ENCODE data around the gene HEMGN. TPM values are rescaled to one million over a fixed set of nuclear protein-coding genes. Genes with fewer than 3 reads are reported as not detected.

Gene HEMGN
- 1 to 10 TPM in 2 of 6 donors, under 1 TPM in 4; 0.26 to 3.0 (median 0.51) TPM for total RNA-seq

DNA sequence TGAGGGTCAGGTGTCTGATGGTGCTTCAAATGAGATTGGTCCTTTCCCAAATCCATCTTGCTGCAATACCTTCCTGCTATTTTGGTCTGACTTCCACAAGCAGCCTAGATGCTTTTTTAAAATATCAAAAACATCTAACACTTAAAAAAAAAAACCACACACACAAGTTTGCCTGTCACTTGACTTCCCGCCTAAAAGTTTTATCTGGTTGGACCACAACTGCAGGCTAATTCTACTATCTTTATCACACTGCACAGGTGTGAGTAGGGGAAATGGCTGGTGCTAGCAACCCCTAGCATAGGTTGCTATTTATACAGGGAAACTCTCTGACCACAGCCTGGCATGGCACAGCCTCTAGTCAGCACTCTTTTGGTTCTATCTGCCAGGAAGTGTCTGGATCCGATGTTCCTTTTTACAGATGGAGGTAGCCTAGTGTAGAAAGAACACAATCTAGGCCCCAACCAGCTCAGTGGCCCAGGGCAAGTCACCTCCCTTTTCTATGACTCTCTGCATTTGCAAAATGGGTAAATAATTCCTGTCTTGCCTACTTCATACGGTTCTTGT is at the start of gene HEMGN:
HEMGN (minus strand) TSS at position 92 of the 564 bp plus-strand sequence; CDS start at position 56, 36 bp downstream.
- Histone ChIP-seq H3K27ac (no peak within 1 kb of the TSS), H3K4me1 (no peaks in the 10 kb centered on the region), H3K36me3 (no peaks in the 10 kb centered on the region), H3K9me3 (no peaks in the 10 kb centered on the region), H3K4me3 (no peak within 1 kb of the TSS), H3K27me3 (no peaks in the 10 kb centered on the region)
- TF ChIP-seq POLR2AphosphoS5 (IDR thresholded peaks at IDR 0.05) = no peak
- no peak for TF ChIP-seq POLR2A (IDR thresholded peaks at IDR 0.05)
- TF ChIP-seq CTCF (IDR thresholded peaks at IDR 0.05) = no peak
- TF ChIP-seq EP300 (IDR thresholded peaks at IDR 0.05) = no peak
- 51 to 56% methylated on average over 3 of the region's 3 CpGs for WGBS, 2 donors
- ATAC-seq (ENCODE audit: low FRiP score in 2 of 2) (no peak), DNase-seq (no peak)

- 82 to 90% methylated on average over 5 of the region's 5 CpGs for WGBS, 2 donors
Observed at GRCh38 chr9:97987487-97987886, 49.5 kb upstream of the HEMGN start.

DNA sequence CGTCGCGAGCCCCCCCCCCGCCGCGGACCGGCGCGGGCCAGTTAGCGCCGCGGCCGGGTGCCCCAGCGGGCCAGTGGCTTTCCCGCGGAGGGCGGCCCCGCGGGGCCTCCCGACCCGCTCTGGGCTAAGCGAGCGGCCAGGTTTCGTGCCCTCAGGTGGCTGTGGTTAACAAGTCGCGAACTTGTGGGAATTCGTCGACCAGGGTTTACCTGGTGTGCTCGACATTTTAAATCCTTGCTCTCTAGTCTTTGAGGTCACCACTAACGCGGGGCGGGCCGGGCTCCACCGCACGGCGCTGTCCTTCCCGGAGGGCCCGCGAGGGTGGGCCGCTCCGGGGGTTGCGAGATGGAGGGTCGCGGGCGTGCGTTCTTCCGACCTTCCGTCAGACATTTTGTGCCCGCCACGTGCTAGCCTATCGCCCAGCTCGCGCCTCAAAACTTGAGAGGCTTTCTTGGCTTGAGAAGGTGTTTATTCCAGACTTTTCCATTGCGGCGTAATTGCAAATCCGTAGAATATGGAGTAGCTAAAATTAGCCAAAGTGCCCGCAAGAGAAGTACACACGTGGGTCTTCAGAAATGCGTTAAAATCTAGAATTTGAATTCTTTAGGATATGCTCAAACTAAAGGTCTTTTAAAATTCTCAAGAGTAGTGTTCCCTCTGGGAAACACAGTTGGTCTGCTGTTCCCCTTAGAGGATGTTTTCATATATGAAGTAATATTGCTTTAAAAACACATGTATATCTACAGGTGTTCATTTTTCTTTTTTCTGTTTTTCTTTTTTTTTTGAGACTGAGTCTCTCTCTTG is 47.3 kb upstream of the HEMGN start:
- H3K4me1 ChIP-seq = peaks cover 35 to 52% (median 41%) of the 10 kb centered on the region in 4 donors
- H3K27ac ChIP-seq = peak overlapping the region; percentile 94 to 100 (median 97)
- DNase-seq = peak in 1 of 2 donors; percentile 24

More at GRCh38 chr9:97987487-97987886, 49.5 kb upstream of the HEMGN start:
- H3K36me3 ChIP-seq = no peaks in the 10 kb centered on the region
- no peaks in the 10 kb centered on the region for H3K27me3 ChIP-seq
- no peaks in the 10 kb centered on the region for H3K9me3 ChIP-seq
- no peak overlapping the region for H3K27ac ChIP-seq
- H3K4me3 ChIP-seq = no peak overlapping the region
- DNase-seq = no peak
- no peak for ATAC-seq (ENCODE audit: low FRiP score in 2 of 2)
- no peak for TF ChIP-seq CTCF (IDR thresholded peaks at IDR 0.05)
- no peak for TF ChIP-seq POLR2A (IDR thresholded peaks at IDR 0.05)
- no peak for TF ChIP-seq POLR2AphosphoS5 (IDR thresholded peaks at IDR 0.05)
- no peak for TF ChIP-seq EP300 (IDR thresholded peaks at IDR 0.05)
- peaks cover 38 to 59% (median 47%) of the 10 kb centered on the region in 4 donors for H3K4me1 ChIP-seq

GRCh38 chr9:97984188-97985057 is 46.5 kb upstream of the HEMGN start:
- peak in 3 of 6 experiments; percentile 7 to 17 (median 8) for TF ChIP-seq CTCF (IDR thresholded peaks at IDR 0.05)
- no peak for TF ChIP-seq EP300 (IDR thresholded peaks at IDR 0.05)
- TF ChIP-seq POLR2AphosphoS5 (IDR thresholded peaks at IDR 0.05) = peak; percentile 35 to 59
- TF ChIP-seq POLR2A (IDR thresholded peaks at IDR 0.05) = peak in 3 of 4 donors; percentile 73 to 82 (median 75)
- Histone ChIP-seq H3K9me3 (no peaks in the 10 kb centered on the region), H3K4me1 (peaks cover 30 to 48% (median 34%) of the 10 kb centered on the region in 4 donors), H3K27me3 (no peaks in the 10 kb centered on the region), H3K27ac (peak overlapping the region; percentile 94 to 100 (median 97)), H3K36me3 (no peaks in the 10 kb centered on the region), H3K4me3 (peak overlapping the region; percentile 50 to 96 (median 90))
- whole genome bisulfite sequencing, 2 donors = 1 to 2% methylated on average over 11 to 73 of the region's 116 CpGs
- ATAC-seq (ENCODE audit: low FRiP score in 2 of 2) (peak; percentile 15 to 72), DNase-seq (peak; percentile 69 to 97)

More for the DNA sequence above, 47.3 kb upstream of the HEMGN start:
- WGBS, 2 donors = 9 to 24% methylated on average over 11 to 46 of the region's 59 CpGs
- no peak for ATAC-seq (ENCODE audit: low FRiP score in 2 of 2)
- Histone ChIP-seq H3K9me3 (no peaks in the 10 kb centered on the region), H3K36me3 (no peaks in the 10 kb centered on the region), H3K4me3 (peak overlapping the region; percentile 50 to 96 (median 90)), H3K27me3 (no peaks in the 10 kb centered on the region)
- TF ChIP-seq EP300 (IDR thresholded peaks at IDR 0.05) (no peak), CTCF (IDR thresholded peaks at IDR 0.05) (no peak), POLR2A (IDR thresholded peaks at IDR 0.05) (no peak), POLR2AphosphoS5 (IDR thresholded peaks at IDR 0.05) (no peak)

All from upper lobe of left lung (tissue), 6 donors.